Measurements from ENCODE around the gene EEF1E1. TPM values are rescaled to one million over a fixed set of nuclear protein-coding genes. Genes with fewer than 3 reads are reported as not detected.
A peak's percentile ranks its signal among the peaks of the same experiment; 100 is the strongest.

Gene EEF1E1
- total RNA-seq, 1 donor from 2014 or later, result 119 TPM

GRCh38 chr6:8069631-8070284 is 32.6 kb downstream of the EEF1E1 start:
- no peaks in the 10 kb centered on the region for H3K9me3 Mint-ChIP-seq
- no peak for DNase-seq (ENCODE audit: low spot score)
- no peaks in the 10 kb centered on the region for H4K20me1 ChIP-seq (ENCODE audit: low read depth)
- no peaks in the 10 kb centered on the region for H3K27me3 ChIP-seq
- H3K27ac Mint-ChIP-seq, result no peak overlapping the region
- no peak overlapping the region for H3K27ac ChIP-seq
- peaks cover 21% of the 10 kb centered on the region for H3K4me1 Mint-ChIP-seq
- H3F3A ChIP-seq (ENCODE audit: low read depth), result peaks cover 9% of the 10 kb centered on the region
- no peak overlapping the region for H3K4me3 ChIP-seq
- no peaks in the 10 kb centered on the region for H3K79me2 ChIP-seq (ENCODE audit: low read depth)
- no peaks in the 10 kb centered on the region for H3K36me3 Mint-ChIP-seq
- H3K9ac ChIP-seq, result no peak overlapping the region
- no peaks in the 10 kb centered on the region for H3K9me3 ChIP-seq (ENCODE audit: low read depth)
- no peak overlapping the region for H3K4me3 Mint-ChIP-seq
- H3K4me1 ChIP-seq, result peaks cover 9% of the 10 kb centered on the region
- H3K4me2 ChIP-seq, result peak overlapping the region; percentile 36
- H2AFZ ChIP-seq (replicated peaks), result no peak overlapping the region
- no peaks in the 10 kb centered on the region for H3K36me3 ChIP-seq
- TF ChIP-seq EZH2phosphoT487 (IDR thresholded peaks at IDR 0.05) (no peak), CTCF (IDR thresholded peaks at IDR 0.05) (no peak), EZH2 (IDR thresholded peaks at IDR 0.05) (no peak)
- no peaks in the 10 kb centered on the region for H3K27me3 Mint-ChIP-seq (ENCODE audit: insufficient read depth, low read depth)

- DNase-seq (ENCODE audit: low spot score), result no peak
- no peak overlapping the region for H2AFZ ChIP-seq (replicated peaks)
- H3K9me3 ChIP-seq (ENCODE audit: low read depth), result no peaks in the 10 kb centered on the region
- H3K27ac ChIP-seq, result no peak overlapping the region
- H4K20me1 ChIP-seq (ENCODE audit: low read depth), result no peaks in the 10 kb centered on the region
- H3K4me1 Mint-ChIP-seq, result peaks cover 25% of the 10 kb centered on the region
- H3K9ac ChIP-seq, result no peak overlapping the region
- no peak for TF ChIP-seq EZH2 (IDR thresholded peaks at IDR 0.05)
- no peak for TF ChIP-seq EZH2phosphoT487 (IDR thresholded peaks at IDR 0.05)
- no peak for TF ChIP-seq CTCF (IDR thresholded peaks at IDR 0.05)
- no peaks in the 10 kb centered on the region for H3K27me3 Mint-ChIP-seq (ENCODE audit: insufficient read depth, low read depth)
- no peaks in the 10 kb centered on the region for H3K27me3 ChIP-seq
- H3K9me3 Mint-ChIP-seq, result no peaks in the 10 kb centered on the region
- H3K79me2 ChIP-seq (ENCODE audit: low read depth), result no peaks in the 10 kb centered on the region
- H3K36me3 ChIP-seq, result no peaks in the 10 kb centered on the region
- H3K4me3 ChIP-seq, result no peak overlapping the region
- H3F3A ChIP-seq (ENCODE audit: low read depth), result peaks cover 9% of the 10 kb centered on the region
- no peak overlapping the region for H3K4me3 Mint-ChIP-seq
- H3K4me1 ChIP-seq, result peaks cover 9% of the 10 kb centered on the region
- no peak overlapping the region for H3K27ac Mint-ChIP-seq
- H3K36me3 Mint-ChIP-seq, result no peaks in the 10 kb centered on the region
- peak overlapping the region; percentile 36 for H3K4me2 ChIP-seq
These were observed 33.2 kb downstream of the EEF1E1 start for GRCh38 chr6:8069151-8069550.

- Histone ChIP-seq H3K4me3 (no peak overlapping the region), H3K79me2 (ENCODE audit: low read depth) (peaks cover 13% of the 10 kb centered on the region), H3K27ac (no peak overlapping the region), H3K36me3 (no peaks in the 10 kb centered on the region), H3K9ac (no peak overlapping the region), H3K9me3 (ENCODE audit: low read depth) (no peaks in the 10 kb centered on the region), H3K27me3 (no peaks in the 10 kb centered on the region), H3K4me1 (peaks cover 16% of the 10 kb centered on the region), H3F3A (ENCODE audit: low read depth) (peaks cover 14% of the 10 kb centered on the region), H3K4me2 (no peak overlapping the region), H2AFZ (replicated peaks) (no peak overlapping the region), H4K20me1 (ENCODE audit: low read depth) (no peaks in the 10 kb centered on the region)
- TF ChIP-seq EZH2phosphoT487 (IDR thresholded peaks at IDR 0.05) (no peak), CTCF (IDR thresholded peaks at IDR 0.05) (peak; percentile 12)
- Mint-ChIP-seq H3K36me3 (no peaks in the 10 kb centered on the region), H3K27me3 (ENCODE audit: insufficient read depth, low read depth) (no peaks in the 10 kb centered on the region), H3K4me1 (peaks cover 32% of the 10 kb centered on the region), H3K27ac (no peak overlapping the region), H3K4me3 (no peak overlapping the region), H3K9me3 (no peaks in the 10 kb centered on the region)
- no peak for DNase-seq (ENCODE audit: low spot score)
These were observed 36.2 kb downstream of the EEF1E1 start for GRCh38 chr6:8066108-8066507.

Data from neural progenitor cell (in vitro differentiated cells).